IMR-90 (cell line): ENCODE measurements around the gene ATP10A. TPM values are rescaled to one million over a fixed set of nuclear protein-coding genes. Genes with fewer than 3 reads are reported as not detected.

Source experiments
- ATAC-seq: fragments of 200-7000 bp; cut with Tn5 transposase; 2 replicates; pipeline ENCODE4 v1.9.1; 2020; ENCODE audit warnings: low read depth, mild to moderate bottlenecking, moderate library complexity
- BruUV-seq: library from RNA; stranded (reverse); fragments of 400-500 nt; replicated peaks from 2 replicates; lab custom pipeline; 2021; lab: Mats Ljungman, UMichigan
- CTCF ChIA-PET: fragments of 300-600 bp; formaldehyde crosslinking; extraction: SDS; loops from one replicate; lab custom pipeline; 2021; ENCODE audit warnings: antibody characterized with exemption; lab: Yijun Ruan, JAX
- POLR2A ChIA-PET: fragments of 300-600 bp; sonication (Branson Sonifier 250); formaldehyde crosslinking; loops from one replicate; lab custom pipeline; 2022; ENCODE audit warnings: antibody characterized with exemption; ENCODE audit not compliant: unreplicated experiment; lab: Charles Lee
- DNase-seq: peaks from one replicate; pipeline ENCODE4 v3.0.0; 2013
- H2AFZ ChIP-seq: replicated peaks from 2 replicates; pipeline ENCODE3; 2013; ENCODE audit warnings: low read length, mild to moderate bottlenecking; ENCODE audit not compliant: poor library complexity
- H2AK5ac ChIP-seq: 2 replicates; pipeline ENCODE4 v1.6.1; 2013; ENCODE audit warnings: low read depth, low read length, inconsistent platforms
- H2AK9ac ChIP-seq: replicated peaks from 2 replicates; pipeline ENCODE3; 2013; ENCODE audit warnings: mild to moderate bottlenecking, low read depth, low read length, moderate library complexity; ENCODE audit not compliant: poor library complexity
- H2BK120ac ChIP-seq: 2 replicates; pipeline ENCODE4 v1.6.1; 2013; ENCODE audit warnings: low read depth, low read length, inconsistent platforms
- H2BK15ac ChIP-seq: 3 replicates; pipeline ENCODE4 v1.6.1; 2013; ENCODE audit warnings: low read depth, low read length, inconsistent platforms
- H2BK20ac ChIP-seq: 2 replicates; pipeline ENCODE4 v1.6.1; 2013; ENCODE audit warnings: low read depth, mild to moderate bottlenecking, inconsistent platforms, low read length, moderate library complexity
- H2BK5ac ChIP-seq: 2 replicates; pipeline ENCODE4 v1.6.1; 2013; ENCODE audit warnings: mild to moderate bottlenecking, low read depth, low read length, inconsistent platforms; ENCODE audit not compliant: poor library complexity, severe bottlenecking
- H3K14ac ChIP-seq: replicated peaks from 2 replicates; pipeline ENCODE4 v1.6.1; 2013; ENCODE audit warnings: low read depth, low read length, inconsistent platforms
- H3K18ac ChIP-seq: 2 replicates; pipeline ENCODE4 v1.6.1; 2013; ENCODE audit warnings: low read depth, low read length, control low read depth
- H3K23ac ChIP-seq: 2 replicates; pipeline ENCODE4 v1.6.1; 2013; ENCODE audit warnings: low read depth, low read length, inconsistent platforms
- H3K27ac ChIP-seq: 2 replicates; pipeline ENCODE4 v1.5.1; 2013; ENCODE audit warnings: mild to moderate bottlenecking, control low read depth, low read length; ENCODE audit not compliant: insufficient read depth
- H3K27me3 ChIP-seq: 2 replicates; pipeline ENCODE4 v1.6.1; 2013; ENCODE audit warnings: low read length; ENCODE audit not compliant: control insufficient read depth, insufficient read depth
- H3K36me3 ChIP-seq: 2 replicates; pipeline ENCODE4 v1.6.1; 2013; ENCODE audit warnings: low read length, mixed read lengths; ENCODE audit not compliant: control insufficient read depth, insufficient read depth
- H3K4ac ChIP-seq: 2 replicates; pipeline ENCODE4 v1.6.1; 2013; ENCODE audit warnings: low read depth, low read length, inconsistent platforms
- H3K4me1 ChIP-seq: 2 replicates; pipeline ENCODE4 v1.6.1; 2013; ENCODE audit warnings: low read length, mixed read lengths; ENCODE audit not compliant: control insufficient read depth, insufficient read depth
- H3K4me2 ChIP-seq: 2 replicates; pipeline ENCODE4 v1.6.1; 2013; ENCODE audit warnings: low read depth, mild to moderate bottlenecking, control low read depth, low read length, moderate library complexity
- H3K4me3 ChIP-seq: 2 replicates; pipeline ENCODE4 v1.5.1; 2013; ENCODE audit warnings: low read depth, mild to moderate bottlenecking, control low read depth, low read length, moderate library complexity; ENCODE audit not compliant: insufficient read depth
- H3K56ac ChIP-seq: 2 replicates; pipeline ENCODE4 v1.6.1; 2013; ENCODE audit warnings: low read length, inconsistent platforms; ENCODE audit not compliant: insufficient read depth; ENCODE audit errors: extremely low read depth
- H3K79me1 ChIP-seq, 2 experiments: 2 replicates each; pipeline ENCODE4 v1.6.1; 2013; ENCODE audit warnings: low read length in 2 of 2, inconsistent platforms in 1 of 2, low read depth in 1 of 2
- H3K9ac ChIP-seq: 2 replicates; pipeline ENCODE4 v1.6.1; 2013; ENCODE audit warnings: low read depth, low read length, control low read depth
- H3K9me1 ChIP-seq: 2 replicates; pipeline ENCODE4 v1.6.1; 2013; ENCODE audit warnings: low read length, inconsistent platforms; ENCODE audit not compliant: insufficient read depth
- H3K9me3 ChIP-seq: 2 replicates; pipeline ENCODE4 v1.6.1; 2013; ENCODE audit warnings: low read length; ENCODE audit not compliant: control insufficient read depth, insufficient read depth
- H4K20me1 ChIP-seq: 2 replicates; pipeline ENCODE4 v1.6.1; 2013; ENCODE audit warnings: low read length, inconsistent platforms; ENCODE audit not compliant: insufficient read depth
- H4K5ac ChIP-seq: 2 replicates; pipeline ENCODE4 v1.6.1; 2013; ENCODE audit warnings: mild to moderate bottlenecking, low read depth, low read length, control low read depth
- H4K8ac ChIP-seq, 2 experiments: 2 replicates each; pipeline ENCODE4 v1.6.1; 2013; ENCODE audit warnings: low read depth in 2 of 2, low read length in 2 of 2, control low read depth in 1 of 2, inconsistent platforms in 1 of 2
- H4K91ac ChIP-seq: 2 replicates; pipeline ENCODE4 v1.6.1; 2013; ENCODE audit warnings: low read depth, low read length, inconsistent platforms; ENCODE audit not compliant: insufficient read depth
- CEBPB ChIP-seq: IDR thresholded peaks from 2 replicates; pipeline ENCODE4 v1.6.1; 2012; ENCODE audit warnings: low read depth, low read length, improper control_type of control experiment
- NFE2L2 ChIP-seq: fragments of 150-350 bp; IDR thresholded peaks from 2 replicates; pipeline ENCODE4 v1.6.1; 2016; ENCODE audit warnings: low read depth, mild to moderate bottlenecking, low read length
- WGBS, 2 experiments: methylation state at CpG; one replicate each; pipeline versions ENCODE4 v1.1.5 to v1.1.7; 2013; ENCODE audit warnings: missing lambda C conversion rate in 2 of 2; ENCODE audit not compliant: insufficient read length in 1 of 2; ENCODE audit errors: extremely low coverage in 2 of 2; 5-methylcytosine and 5-hydroxymethylcytosine counted together
- dilution Hi-C: fragments of 300-500 bp; cut with HindIII; formaldehyde crosslinking; loops from one replicate; pipeline ENCODE4 v1.14.3; 2018; ENCODE audit warnings: low sequenced_read_pairs; ENCODE audit not compliant: unreplicated experiment
- in situ Hi-C: fragments of 300-500 bp; cut with MboI; formaldehyde crosslinking; loops from 3 replicates; pipeline ENCODE4 v1.14.3; 2019; ENCODE audit warnings: low sequenced_read_pairs, inconsistent platforms, mixed read lengths
- intact Hi-C: fragments of 100-400 bp; cut with micrococcal nuclease; formaldehyde crosslinking; loops from 2 replicates; pipeline ENCODE4 v1.10.0; 2022
- polyA plus RNA-seq, 3 experiments: library from polyadenylated mRNA; depleted of rRNA; stranded (reverse); fragments of >200 nt; gene quantifications; 2 replicates each; pipeline ENCODE4 v1.2.3, GENCODE V29; 2012; ENCODE audit warnings: low replicate concordance in 1 of 3
- total RNA-seq: library from RNA; depleted of rRNA; stranded (reverse); fragments of >200 nt; gene quantifications from 2 replicates; pipeline ENCODE4 v1.2.3, GENCODE V29; 2012

ATP10A gene
- total and polyA plus RNA-seq, 2 of the 4 experiments (the other 2 are of a cell fraction), result 13.8 to 16.0 TPM

GRCh38 chr15:25695875-25696760 is 167.0 kb downstream of the ATP10A start:
- Histone ChIP-seq H2AK5ac (no peak overlapping the region), H2BK120ac (no peak overlapping the region), H3K4me3 (no peak overlapping the region), H3K14ac (no peak overlapping the region), H2BK20ac (no peak overlapping the region), H3K9me3 (no peaks in the 10 kb centered on the region), H3K18ac (no peak overlapping the region), H4K5ac (no peak overlapping the region), H3K23ac (no peak overlapping the region), H2BK15ac (no peak overlapping the region; the same call in 2 of the 3 replicates), H2BK5ac (no peak overlapping the region), H4K91ac (no peak overlapping the region), H3K79me1 (no peaks in the 10 kb centered on the region; a peak in 1 of 4 replicates), H4K20me1 (no peaks in the 10 kb centered on the region; the same call in 1 of the 2 replicates), H2AFZ (no peak overlapping the region), H2AK9ac (no peak overlapping the region), H3K36me3 (peaks cover 7% of the 10 kb centered on the region), H4K8ac (no peak overlapping the region), H3K9ac (no peak overlapping the region), H3K4me2 (no peak overlapping the region), H3K4ac (no peak overlapping the region), H3K27ac (no peak overlapping the region), H3K56ac (no peak overlapping the region), H3K4me1 (peaks cover 3% of the 10 kb centered on the region), H3K9me1 (peaks cover 8% of the 10 kb centered on the region), H3K27me3 (no peaks in the 10 kb centered on the region)
- dilution Hi-C loops, result no loop called here
- BruUV-seq, result no TSS peak
- WGBS, 2 experiments, result 91% methylated on average over 7 of the region's 17 CpGs; no CpG with 5 or more reads in 1 of the 2 experiments
- ATAC-seq (no peak), DNase-seq (no peak)
- intact Hi-C loops, result loop anchor here (10.0 kb wide), 1 partner anchor 79 kb away; no protein-coding TSS in a partner anchor
- in situ Hi-C loops, result loop anchor here (10.0 kb wide), 1 partner anchor 239 kb away; no protein-coding TSS in a partner anchor
- ChIA-PET CTCF (no interaction called here), POLR2A (no interaction called here)
- TF ChIP-seq CEBPB, result no peak
- TF ChIP-seq NFE2L2, result no peak
